Measurements from ENCODE around the gene ATE1.

ATE1 gene

GRCh38 chr10:121880895-121881294 lies 46.9 kb downstream of the ATE1 start:
- H3K27me3 ChIP-seq (replicated peaks; ENCODE audit: control insufficient read depth, insufficient read depth, low read length, poor library complexity, severe bottlenecking) = no peaks in the 10 kb centered on the region
- no peak for DNase-seq
- H3K9me3 ChIP-seq (ENCODE audit: control insufficient read depth, low read length) = no peaks in the 10 kb centered on the region
- H3K4me3 ChIP-seq (ENCODE audit: insufficient read depth, low read depth, low read length, poor library complexity, severe bottlenecking) = no peak overlapping the region
- H3K4me1 ChIP-seq (ENCODE audit: control insufficient read depth, insufficient read depth, low read length, poor library complexity, severe bottlenecking) = no peaks in the 10 kb centered on the region
- H3K36me3 ChIP-seq (ENCODE audit: control insufficient read depth, insufficient read depth, low read length) = no peaks in the 10 kb centered on the region
- no peak overlapping the region for H3K27ac ChIP-seq (ENCODE audit: insufficient read depth, low read length, poor library complexity, severe bottlenecking)

- H3K4me3 ChIP-seq (ENCODE audit: insufficient read depth, low read depth, low read length, poor library complexity, severe bottlenecking) = no peak overlapping the region
- H3K4me1 ChIP-seq (ENCODE audit: control insufficient read depth, insufficient read depth, low read length, poor library complexity, severe bottlenecking) = no peaks in the 10 kb centered on the region
- no peak for DNase-seq
- H3K27ac ChIP-seq (ENCODE audit: insufficient read depth, low read length, poor library complexity, severe bottlenecking) = no peak overlapping the region
- no peaks in the 10 kb centered on the region for H3K9me3 ChIP-seq (ENCODE audit: control insufficient read depth, low read length)
- H3K36me3 ChIP-seq (ENCODE audit: control insufficient read depth, insufficient read depth, low read length) = no peaks in the 10 kb centered on the region
- no peaks in the 10 kb centered on the region for H3K27me3 ChIP-seq (replicated peaks; ENCODE audit: control insufficient read depth, insufficient read depth, low read length, poor library complexity, severe bottlenecking)
These were observed 48.4 kb downstream of the ATE1 start for GRCh38 chr10:121879476-121879875.

GRCh38 chr10:121873236-121873635 lies 54.6 kb downstream of the ATE1 start:
- H3K4me1 ChIP-seq (ENCODE audit: control insufficient read depth, insufficient read depth, low read length, poor library complexity, severe bottlenecking) = no peaks in the 10 kb centered on the region
- H3K27me3 ChIP-seq (replicated peaks; ENCODE audit: control insufficient read depth, insufficient read depth, low read length, poor library complexity, severe bottlenecking) = no peaks in the 10 kb centered on the region
- H3K27ac ChIP-seq (ENCODE audit: insufficient read depth, low read length, poor library complexity, severe bottlenecking) = no peak overlapping the region
- no peak for DNase-seq
- no peak overlapping the region for H3K4me3 ChIP-seq (ENCODE audit: insufficient read depth, low read depth, low read length, poor library complexity, severe bottlenecking)
- no peaks in the 10 kb centered on the region for H3K9me3 ChIP-seq (ENCODE audit: control insufficient read depth, low read length)
- peaks cover 11% of the 10 kb centered on the region for H3K36me3 ChIP-seq (ENCODE audit: control insufficient read depth, insufficient read depth, low read length)

- DNase-seq = no peak
- Histone ChIP-seq H3K4me3 (ENCODE audit: insufficient read depth, low read depth, low read length, poor library complexity, severe bottlenecking) (no peak overlapping the region), H3K27me3 (replicated peaks; ENCODE audit: control insufficient read depth, insufficient read depth, low read length, poor library complexity, severe bottlenecking) (no peaks in the 10 kb centered on the region), H3K36me3 (ENCODE audit: control insufficient read depth, insufficient read depth, low read length) (peaks cover 13% of the 10 kb centered on the region), H3K9me3 (ENCODE audit: control insufficient read depth, low read length) (no peaks in the 10 kb centered on the region), H3K27ac (ENCODE audit: insufficient read depth, low read length, poor library complexity, severe bottlenecking) (no peak overlapping the region), H3K4me1 (ENCODE audit: control insufficient read depth, insufficient read depth, low read length, poor library complexity, severe bottlenecking) (no peaks in the 10 kb centered on the region)
These were observed 57.4 kb downstream of the ATE1 start for GRCh38 chr10:121870413-121870812.

GRCh38 chr10:121865554-121865953 lies 62.3 kb downstream of the ATE1 start:
- DNase-seq = no peak

GRCh38 chr10:121864653-121865052 lies 63.2 kb downstream of the ATE1 start:
- no peak for DNase-seq
- Histone ChIP-seq H3K27me3 (replicated peaks; ENCODE audit: control insufficient read depth, insufficient read depth, low read length, poor library complexity, severe bottlenecking) (no peaks in the 10 kb centered on the region), H3K36me3 (ENCODE audit: control insufficient read depth, insufficient read depth, low read length) (peaks cover 13% of the 10 kb centered on the region), H3K27ac (ENCODE audit: insufficient read depth, low read length, poor library complexity, severe bottlenecking) (no peak overlapping the region), H3K9me3 (ENCODE audit: control insufficient read depth, low read length) (no peaks in the 10 kb centered on the region), H3K4me3 (ENCODE audit: insufficient read depth, low read depth, low read length, poor library complexity, severe bottlenecking) (no peak overlapping the region), H3K4me1 (ENCODE audit: control insufficient read depth, insufficient read depth, low read length, poor library complexity, severe bottlenecking) (no peaks in the 10 kb centered on the region)

More at GRCh38 chr10:121865554-121865953, 62.3 kb downstream of the ATE1 start:
- Histone ChIP-seq H3K27me3 (replicated peaks; ENCODE audit: control insufficient read depth, insufficient read depth, low read length, poor library complexity, severe bottlenecking) (no peaks in the 10 kb centered on the region), H3K36me3 (ENCODE audit: control insufficient read depth, insufficient read depth, low read length) (peaks cover 13% of the 10 kb centered on the region), H3K4me3 (ENCODE audit: insufficient read depth, low read depth, low read length, poor library complexity, severe bottlenecking) (no peak overlapping the region), H3K9me3 (ENCODE audit: control insufficient read depth, low read length) (no peaks in the 10 kb centered on the region), H3K4me1 (ENCODE audit: control insufficient read depth, insufficient read depth, low read length, poor library complexity, severe bottlenecking) (no peaks in the 10 kb centered on the region), H3K27ac (ENCODE audit: insufficient read depth, low read length, poor library complexity, severe bottlenecking) (no peak overlapping the region)

GRCh38 chr10:121864168-121864567 lies 63.7 kb downstream of the ATE1 start:
- no peaks in the 10 kb centered on the region for H3K9me3 ChIP-seq (ENCODE audit: control insufficient read depth, low read length)
- H3K4me1 ChIP-seq (ENCODE audit: control insufficient read depth, insufficient read depth, low read length, poor library complexity, severe bottlenecking) = no peaks in the 10 kb centered on the region
- H3K4me3 ChIP-seq (ENCODE audit: insufficient read depth, low read depth, low read length, poor library complexity, severe bottlenecking) = no peak overlapping the region
- H3K27ac ChIP-seq (ENCODE audit: insufficient read depth, low read length, poor library complexity, severe bottlenecking) = no peak overlapping the region
- no peak for DNase-seq
- H3K36me3 ChIP-seq (ENCODE audit: control insufficient read depth, insufficient read depth, low read length) = peaks cover 9% of the 10 kb centered on the region
- H3K27me3 ChIP-seq (replicated peaks; ENCODE audit: control insufficient read depth, insufficient read depth, low read length, poor library complexity, severe bottlenecking) = no peaks in the 10 kb centered on the region

GRCh38 chr10:121862649-121863048 lies 65.2 kb downstream of the ATE1 start:
- H3K4me3 ChIP-seq (ENCODE audit: insufficient read depth, low read depth, low read length, poor library complexity, severe bottlenecking) = no peak overlapping the region
- DNase-seq = no peak
- H3K9me3 ChIP-seq (ENCODE audit: control insufficient read depth, low read length) = no peaks in the 10 kb centered on the region
- H3K4me1 ChIP-seq (ENCODE audit: control insufficient read depth, insufficient read depth, low read length, poor library complexity, severe bottlenecking) = no peaks in the 10 kb centered on the region
- H3K27ac ChIP-seq (ENCODE audit: insufficient read depth, low read length, poor library complexity, severe bottlenecking) = no peak overlapping the region
- H3K27me3 ChIP-seq (replicated peaks; ENCODE audit: control insufficient read depth, insufficient read depth, low read length, poor library complexity, severe bottlenecking) = no peaks in the 10 kb centered on the region
- H3K36me3 ChIP-seq (ENCODE audit: control insufficient read depth, insufficient read depth, low read length) = no peaks in the 10 kb centered on the region

- H3K27me3 ChIP-seq (replicated peaks; ENCODE audit: control insufficient read depth, insufficient read depth, low read length, poor library complexity, severe bottlenecking) = no peaks in the 10 kb centered on the region
- no peaks in the 10 kb centered on the region for H3K36me3 ChIP-seq (ENCODE audit: control insufficient read depth, insufficient read depth, low read length)
- H3K9me3 ChIP-seq (ENCODE audit: control insufficient read depth, low read length) = no peaks in the 10 kb centered on the region
- DNase-seq = no peak
- no peak overlapping the region for H3K27ac ChIP-seq (ENCODE audit: insufficient read depth, low read length, poor library complexity, severe bottlenecking)
- H3K4me3 ChIP-seq (ENCODE audit: insufficient read depth, low read depth, low read length, poor library complexity, severe bottlenecking) = no peak overlapping the region
- H3K4me1 ChIP-seq (ENCODE audit: control insufficient read depth, insufficient read depth, low read length, poor library complexity, severe bottlenecking) = no peaks in the 10 kb centered on the region
These were observed 65.8 kb downstream of the ATE1 start for GRCh38 chr10:121862042-121862441.

- H3K4me3 ChIP-seq (ENCODE audit: insufficient read depth, low read depth, low read length, poor library complexity, severe bottlenecking) = no peak overlapping the region
- no peaks in the 10 kb centered on the region for H3K27me3 ChIP-seq (replicated peaks; ENCODE audit: control insufficient read depth, insufficient read depth, low read length, poor library complexity, severe bottlenecking)
- no peaks in the 10 kb centered on the region for H3K4me1 ChIP-seq (ENCODE audit: control insufficient read depth, insufficient read depth, low read length, poor library complexity, severe bottlenecking)
- DNase-seq = no peak
- no peaks in the 10 kb centered on the region for H3K9me3 ChIP-seq (ENCODE audit: control insufficient read depth, low read length)
- H3K36me3 ChIP-seq (ENCODE audit: control insufficient read depth, insufficient read depth, low read length) = no peaks in the 10 kb centered on the region
- H3K27ac ChIP-seq (ENCODE audit: insufficient read depth, low read length, poor library complexity, severe bottlenecking) = no peak overlapping the region
These were observed 67.0 kb downstream of the ATE1 start for GRCh38 chr10:121860810-121861209.
